DOHH2 (cell line): Measurements from ENCODE around the gene SALL4.

Source experiments
- H3F3A ChIP-seq: fragments of 200-600 bp; sonication (generic), shearing (Covaris generic); 2 replicates; pipeline ENCODE4 v1.6.0; 2016; ENCODE audit warnings: antibody characterized with exemption, mild to moderate bottlenecking; ENCODE audit not compliant: control insufficient read depth, insufficient read depth
- H3K27ac ChIP-seq: fragments of 200-600 bp; sonication (generic); 2 replicates; pipeline ENCODE4 v1.5.1; 2014; ENCODE audit warnings: low read depth, mild to moderate bottlenecking, low read length, moderate library complexity
- H3K27me3 ChIP-seq: fragments of 200-600 bp; sonication (generic); 2 replicates; pipeline ENCODE4 v1.6.1; 2014; ENCODE audit warnings: mild to moderate bottlenecking, low read length, mixed read lengths; ENCODE audit not compliant: control insufficient read depth
- H3K36me3 ChIP-seq: fragments of 200-600 bp; sonication (generic); 2 replicates; pipeline ENCODE4 v1.6.1; 2014; ENCODE audit warnings: mild to moderate bottlenecking, low read length, moderate library complexity, mixed read lengths; ENCODE audit not compliant: control insufficient read depth
- H3K4me1 ChIP-seq: fragments of 200-600 bp; sonication (generic); 2 replicates; pipeline ENCODE4 v1.6.1; 2014; ENCODE audit warnings: mild to moderate bottlenecking, low read length, mixed read lengths; ENCODE audit not compliant: control insufficient read depth
- H3K4me2 ChIP-seq: fragments of 200-600 bp; sonication (generic); 2 replicates; pipeline ENCODE4 v1.6.0; 2014; ENCODE audit warnings: mild to moderate bottlenecking, low read length, moderate library complexity
- H3K4me3 ChIP-seq: fragments of 200-600 bp; sonication (generic); 2 replicates; pipeline ENCODE4 v1.5.1; 2014; ENCODE audit warnings: mild to moderate bottlenecking, low read length, mixed read lengths
- H3K79me2 ChIP-seq: fragments of 200-600 bp; sonication (generic); 2 replicates; pipeline ENCODE4 v1.6.1; 2014; ENCODE audit warnings: mild to moderate bottlenecking, low read length, mixed read lengths; ENCODE audit not compliant: control insufficient read depth
- H3K9me2 ChIP-seq: fragments of 200-600 bp; sonication (generic); replicated peaks from 2 replicates; pipeline ENCODE4 v1.6.1; 2014; ENCODE audit warnings: mild to moderate bottlenecking, low read length, mixed read lengths; ENCODE audit not compliant: control insufficient read depth
- H3K9me3 ChIP-seq: fragments of 200-600 bp; sonication (generic); 2 replicates; pipeline ENCODE4 v1.6.1; 2014; ENCODE audit warnings: antibody characterized with exemption, low read length, mixed read lengths; ENCODE audit not compliant: control insufficient read depth, insufficient read depth
- H4K20me1 ChIP-seq: fragments of 200-600 bp; sonication (generic); 2 replicates; pipeline ENCODE4 v1.6.0; 2014; ENCODE audit warnings: low read depth, mild to moderate bottlenecking, antibody characterized with exemption, low read length, moderate library complexity; ENCODE audit not compliant: control insufficient read depth, insufficient read depth
- CTCF ChIP-seq: fragments of 200-600 bp; sonication (generic); IDR thresholded peaks from one replicate; pipeline ENCODE4 v1.5.1; 2014; ENCODE audit warnings: antibody characterized with exemption, mild to moderate bottlenecking, low read depth, low read length; ENCODE audit not compliant: poor library complexity, severe bottlenecking
- EZH2phosphoT487 ChIP-seq: fragments of 200-600 bp; sonication (generic); IDR thresholded peaks from 2 replicates; pipeline ENCODE4 v1.6.1; 2017; ENCODE audit warnings: borderline replicate concordance, mild to moderate bottlenecking, antibody characterized with exemption, low read length, moderate library complexity, mixed read lengths

The SALL4 gene

DNA sequence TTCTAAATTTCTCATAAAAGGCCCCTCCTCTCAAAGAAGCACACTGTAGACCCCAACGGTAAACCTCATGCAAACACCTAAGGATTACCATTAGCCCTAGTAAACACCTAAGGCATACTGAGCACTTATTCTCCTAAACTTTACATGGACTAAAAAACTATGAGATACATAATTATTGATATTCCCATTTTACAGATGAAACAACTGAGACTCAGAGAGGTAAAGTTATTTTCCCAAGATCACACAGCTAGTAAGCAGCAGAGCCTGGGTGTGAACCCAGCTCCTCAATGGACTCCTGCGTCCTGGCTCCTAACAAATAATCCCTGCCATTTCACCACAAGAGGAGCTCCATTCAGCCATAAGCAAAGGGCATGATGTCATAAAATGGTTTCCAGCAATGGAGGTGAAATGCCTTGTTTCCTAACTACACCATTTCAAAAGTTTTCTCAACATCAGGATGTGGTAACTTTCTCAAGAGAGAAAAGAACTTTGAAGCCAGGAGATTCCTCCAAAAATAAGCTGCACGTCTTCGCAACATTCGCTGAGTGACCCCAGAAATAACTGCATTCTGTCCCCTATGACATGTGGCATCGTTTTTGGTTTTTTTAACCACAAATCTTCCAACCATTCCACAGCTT lies 38.2 kb downstream of the SALL4 start:
- no peak overlapping the region for H3K4me3 ChIP-seq
- H3K4me1 ChIP-seq = no peaks in the 10 kb centered on the region
- no peaks in the 10 kb centered on the region for H3K9me2 ChIP-seq

DNA sequence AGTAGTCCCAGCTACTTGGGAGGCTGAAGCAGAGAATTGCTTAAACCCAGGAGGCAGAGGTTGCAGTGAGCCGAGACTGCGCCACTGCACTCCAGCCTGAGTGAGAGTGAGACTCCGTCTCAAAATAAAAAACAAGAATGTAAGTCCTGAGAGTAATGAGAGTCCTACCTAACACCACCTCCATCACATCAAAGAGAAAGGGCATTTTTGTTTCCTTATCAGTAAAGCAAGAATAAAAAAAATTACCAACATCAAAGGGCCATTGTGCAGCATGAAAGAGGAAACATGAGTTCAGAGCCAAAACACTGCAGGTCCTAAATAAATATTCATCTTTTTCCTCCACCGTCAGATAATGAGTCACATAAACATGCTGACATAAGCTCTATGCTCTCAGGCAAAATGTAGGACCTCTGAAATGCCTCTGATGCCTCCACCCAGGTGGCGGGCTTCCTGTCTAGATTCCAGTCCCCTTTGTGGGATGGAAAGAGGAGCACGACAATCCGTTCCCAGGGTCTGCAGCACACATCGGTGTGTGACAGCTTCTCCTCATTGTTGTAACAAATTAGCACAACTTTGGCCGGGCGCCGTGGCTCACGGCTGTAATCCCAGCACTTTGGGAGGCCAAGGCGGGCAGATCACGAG lies 41.3 kb downstream of the SALL4 start:
- H3K36me3 ChIP-seq = no peaks in the 10 kb centered on the region
- no peaks in the 10 kb centered on the region for H3K9me3 ChIP-seq
- H4K20me1 ChIP-seq = no peaks in the 10 kb centered on the region
- H3K27me3 ChIP-seq = no peaks in the 10 kb centered on the region
- no peak overlapping the region for H3K27ac ChIP-seq
- TF ChIP-seq EZH2phosphoT487 (no peak), CTCF (no peak)
- H3K4me2 ChIP-seq = no peak overlapping the region
- H3F3A ChIP-seq = no peaks in the 10 kb centered on the region
- no peaks in the 10 kb centered on the region for H3K79me2 ChIP-seq
- H3K9me2 ChIP-seq = no peaks in the 10 kb centered on the region
- no peaks in the 10 kb centered on the region for H3K4me1 ChIP-seq
- no peak overlapping the region for H3K4me3 ChIP-seq

More for the DNA sequence above, 38.2 kb downstream of the SALL4 start:
- H3K27ac ChIP-seq = no peak overlapping the region
- no peaks in the 10 kb centered on the region for H3F3A ChIP-seq
- H3K4me2 ChIP-seq = no peak overlapping the region
- H3K9me3 ChIP-seq = no peaks in the 10 kb centered on the region
- TF ChIP-seq EZH2phosphoT487 = no peak
- no peak for TF ChIP-seq CTCF
- H3K27me3 ChIP-seq = no peaks in the 10 kb centered on the region
- no peaks in the 10 kb centered on the region for H4K20me1 ChIP-seq
- no peaks in the 10 kb centered on the region for H3K36me3 ChIP-seq
- no peaks in the 10 kb centered on the region for H3K79me2 ChIP-seq

DNA sequence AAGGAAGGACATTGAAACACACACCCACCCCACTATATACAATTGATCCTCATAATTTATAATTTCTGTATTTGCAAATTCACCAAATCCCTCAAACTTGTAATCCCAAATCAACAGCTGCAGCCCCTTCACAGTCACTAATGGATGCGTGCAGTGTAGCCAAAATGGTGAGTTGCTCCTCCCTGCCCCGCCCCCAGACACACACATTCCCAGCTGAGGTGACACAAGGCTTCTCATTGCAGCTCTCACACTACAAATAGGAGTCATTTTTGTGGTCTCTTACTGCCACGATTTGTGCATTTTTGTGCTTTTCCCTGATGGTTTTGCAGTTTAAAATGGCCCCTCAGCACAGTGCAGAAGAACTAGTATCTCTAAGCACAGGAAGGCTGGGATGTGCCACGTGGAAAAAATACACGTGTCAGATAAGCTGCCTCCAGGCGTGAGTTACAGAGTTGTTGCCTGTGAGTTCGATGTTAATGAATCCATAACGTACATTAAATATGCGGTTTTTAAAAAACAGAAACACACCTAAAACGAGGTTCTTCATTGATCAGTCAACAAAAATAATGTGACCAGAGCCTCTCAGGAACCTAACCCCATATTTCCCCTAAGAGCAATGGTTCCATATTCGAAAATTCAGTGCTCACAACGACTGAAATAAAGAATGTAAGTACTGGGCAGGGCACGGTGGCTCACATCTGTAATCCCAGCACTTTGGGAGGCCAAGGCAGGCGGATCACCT lies 42.4 kb downstream of the SALL4 start:
- Histone ChIP-seq H3K4me1 (no peaks in the 10 kb centered on the region), H3K4me2 (no peak overlapping the region), H3K4me3 (no peak overlapping the region), H4K20me1 (no peaks in the 10 kb centered on the region), H3K36me3 (no peaks in the 10 kb centered on the region), H3K79me2 (no peaks in the 10 kb centered on the region), H3F3A (no peaks in the 10 kb centered on the region), H3K27me3 (no peaks in the 10 kb centered on the region), H3K9me2 (no peaks in the 10 kb centered on the region), H3K9me3 (no peaks in the 10 kb centered on the region), H3K27ac (no peak overlapping the region)
- TF ChIP-seq CTCF (no peak), EZH2phosphoT487 (no peak)
